UCSD-AML1 (cell line): ENCODE data around the gene SRGAP1.

Experiments used
- DNase-seq: peaks from one replicate; lab custom pipeline; 2025; ENCODE audit not compliant: unreplicated experiment; lab: John Stamatoyannopoulos, UW

The SRGAP1 gene

GRCh38 chr12:63963868-63964267 lies 119.4 kb downstream of the SRGAP1 start:
- DNase-seq: no peak

- DNase-seq: no peak
These were observed 119.8 kb downstream of the SRGAP1 start for GRCh38 chr12:63964301-63964700.

GRCh38 chr12:63965936-63966605 lies 121.6 kb downstream of the SRGAP1 start:
- no peak for DNase-seq

- DNase-seq: no peak
These were observed 122.1 kb downstream of the SRGAP1 start for GRCh38 chr12:63966606-63966975.

- no peak for DNase-seq
These were observed 123.1 kb downstream of the SRGAP1 start for GRCh38 chr12:63967358-63968145.

GRCh38 chr12:63968673-63969072 lies 124.2 kb downstream of the SRGAP1 start:
- DNase-seq: no peak

- no peak for DNase-seq
These were observed 132.4 kb downstream of the SRGAP1 start for GRCh38 chr12:63976902-63977395.

GRCh38 chr12:63977441-63977840 lies 132.9 kb downstream of the SRGAP1 start:
- DNase-seq: no peak

GRCh38 chr12:63978519-63978918 lies 134.0 kb downstream of the SRGAP1 start:
- no peak for DNase-seq

- no peak for DNase-seq
These were observed 135.7 kb downstream of the SRGAP1 start for GRCh38 chr12:63980211-63980610.

GRCh38 chr12:63981343-63981742 lies 136.8 kb downstream of the SRGAP1 start:
- DNase-seq: no peak

- no peak for DNase-seq
These were observed 138.2 kb downstream of the SRGAP1 start for GRCh38 chr12:63982604-63983295.

GRCh38 chr12:63985456-63985855 lies 141.0 kb downstream of the SRGAP1 start:
- DNase-seq: no peak

- DNase-seq: no peak
These were observed 141.4 kb downstream of the SRGAP1 start for GRCh38 chr12:63985945-63986344.

GRCh38 chr12:63989301-63989845 lies 144.9 kb downstream of the SRGAP1 start:
- no peak for DNase-seq

- no peak for DNase-seq
These were observed 146.5 kb downstream of the SRGAP1 start for GRCh38 chr12:63990828-63991547.

GRCh38 chr12:63994704-63995103 lies 150.2 kb downstream of the SRGAP1 start:
- DNase-seq: no peak

GRCh38 chr12:63995512-63995911 lies 151.0 kb downstream of the SRGAP1 start:
- no peak for DNase-seq

- no peak for DNase-seq
These were observed 152.1 kb downstream of the SRGAP1 start for GRCh38 chr12:63996556-63996955.

- DNase-seq: no peak
These were observed 152.7 kb downstream of the SRGAP1 start for GRCh38 chr12:63997198-63997597.

- no peak for DNase-seq
These were observed 154.1 kb downstream of the SRGAP1 start for GRCh38 chr12:63998584-63998983.
